Activated CD4-positive, CD25-positive, alpha-beta regulatory T cell treated with anti-CD3 and anti-CD28 coated beads, Interleukin-2, amount 50 U/mL, for 24 hours (primary cell): ENCODE results near the gene NCKAP5.

ENCODE experiments used
- ATAC-seq, 2 donors: fragments of 150-1000 bp; cut with Tn5 transposase; one replicate each; pipeline ENCODE4 v1.10.0; 2021; ENCODE audit warnings: mild to moderate bottlenecking in 1 of 2, moderate library complexity in 1 of 2

The NCKAP5 gene

GRCh38 chr2:133193544-133194361 lies 374.5 kb downstream of the NCKAP5 start:
- no peak for ATAC-seq

GRCh38 chr2:133192028-133192427 lies 376.2 kb downstream of the NCKAP5 start:
- ATAC-seq: no peak

GRCh38 chr2:133177196-133177595 lies 391.1 kb downstream of the NCKAP5 start:
- no peak for ATAC-seq

GRCh38 chr2:133175926-133176325 lies 392.3 kb downstream of the NCKAP5 start:
- ATAC-seq: no peak

- no peak for ATAC-seq
These were observed 395.0 kb downstream of the NCKAP5 start for GRCh38 chr2:133173224-133173623.

- ATAC-seq: no peak
These were observed 396.8 kb downstream of the NCKAP5 start for GRCh38 chr2:133171393-133172004.

GRCh38 chr2:133169274-133169912 lies 398.9 kb downstream of the NCKAP5 start:
- ATAC-seq: no peak

- no peak for ATAC-seq
These were observed 400.3 kb downstream of the NCKAP5 start for GRCh38 chr2:133167990-133168389.

GRCh38 chr2:133167223-133167622 lies 401.0 kb downstream of the NCKAP5 start:
- no peak for ATAC-seq

GRCh38 chr2:133166031-133166430 lies 402.2 kb downstream of the NCKAP5 start:
- no peak for ATAC-seq

- no peak for ATAC-seq
These were observed 405.2 kb downstream of the NCKAP5 start for GRCh38 chr2:133163111-133163510.

- ATAC-seq: no peak
These were observed 409.8 kb downstream of the NCKAP5 start for GRCh38 chr2:133158442-133158841.

- no peak for ATAC-seq
These were observed 410.2 kb downstream of the NCKAP5 start for GRCh38 chr2:133158024-133158423.

- no peak for ATAC-seq
These were observed 411.1 kb downstream of the NCKAP5 start for GRCh38 chr2:133157141-133157540.

- no peak for ATAC-seq
These were observed 415.5 kb downstream of the NCKAP5 start for GRCh38 chr2:133152801-133153200.

- no peak for ATAC-seq
These were observed 420.1 kb downstream of the NCKAP5 start for GRCh38 chr2:133148187-133148586.

- no peak for ATAC-seq
These were observed 421.4 kb downstream of the NCKAP5 start for GRCh38 chr2:133146893-133147292.

GRCh38 chr2:133143645-133144044 lies 424.6 kb downstream of the NCKAP5 start:
- ATAC-seq: no peak

- ATAC-seq: no peak
These were observed 426.2 kb downstream of the NCKAP5 start for GRCh38 chr2:133142087-133142486.

- ATAC-seq: no peak
These were observed 427.6 kb downstream of the NCKAP5 start for GRCh38 chr2:133140620-133141019.

- no peak for ATAC-seq
These were observed 428.3 kb downstream of the NCKAP5 start for GRCh38 chr2:133139847-133140533.

- ATAC-seq: no peak
These were observed 429.6 kb downstream of the NCKAP5 start for GRCh38 chr2:133138693-133139092.

- ATAC-seq: no peak
These were observed 433.1 kb downstream of the NCKAP5 start for GRCh38 chr2:133135035-133135654.
